Activated T-helper 2 cell treated with anti-CD3 and anti-CD28 coated beads, Interferon-gamma antibody, Interleukin-2, Interleukin-4, amounts not matched to agents 10 μg/mL and 5 μg/mL and 100 μg/mL, durations not matched to agents 14 hours and 24 hours and 36 hours (primary cell): ENCODE results near the gene RNF5. TPM values are rescaled to one million over a fixed set of nuclear protein-coding genes. Genes with fewer than 3 reads are reported as not detected.
"Not testable (repeated sequence)": the region's sequence is repeated elsewhere in the genome, so short reads cannot be mapped to it uniquely, and the experiment has no call there.

Experiments
- DNase-seq: peaks from one replicate; pipeline ENCODE4 v3.0.0; 2021; ENCODE audit warnings: low spot score
- H3K27ac Mint-ChIP-seq: one replicate; pipeline ENCODE4 v1.8.0; 2021; ENCODE audit warnings: mixed read lengths
- H3K27me3 Mint-ChIP-seq: one replicate; pipeline ENCODE4 v1.8.0; 2021; ENCODE audit warnings: low read depth, mixed read lengths
- H3K36me3 Mint-ChIP-seq: one replicate; pipeline ENCODE4 v1.8.0; 2021; ENCODE audit warnings: low read depth, mixed read lengths
- H3K4me1 Mint-ChIP-seq: one replicate; pipeline ENCODE4 v1.8.0; 2021; ENCODE audit warnings: low read depth, mixed read lengths
- H3K4me3 Mint-ChIP-seq: one replicate; pipeline ENCODE4 v1.8.0; 2021; ENCODE audit warnings: low read depth, mild to moderate bottlenecking, moderate library complexity, mixed read lengths
- H3K9me3 Mint-ChIP-seq: one replicate; pipeline ENCODE4 v1.8.0; 2021; ENCODE audit warnings: mixed read lengths
- intact Hi-C: fragments of 100-400 bp; cut with micrococcal nuclease; formaldehyde crosslinking; loops from one replicate; pipeline ENCODE4 v1.15.1; 2023
- total RNA-seq: library from RNA; stranded (reverse); gene quantifications from 2 replicates; pipeline ENCODE4 v1.2.3, GENCODE V29; 2022

RNF5 gene
- total RNA-seq, 1 donor from 2014 or later, result 63.8 TPM

GRCh38 chr6:32190911-32191677, 12.9 kb downstream of the RNF5 start:
- H3K4me1 Mint-ChIP-seq, result peaks cover 53% of the 10 kb centered on the region
- peaks cover 52% of the 10 kb centered on the region for H3K36me3 Mint-ChIP-seq

GRCh38 chr6:32191696-32192607, 13.7 kb downstream of the RNF5 start:
- Mint-ChIP-seq H3K4me1 (peaks cover 49% of the 10 kb centered on the region), H3K27me3 (no peaks in the 10 kb centered on the region), H3K36me3 (peaks cover 43% of the 10 kb centered on the region), H3K27ac (peak overlapping the region; percentile 95), H3K4me3 (peak overlapping the region; percentile 97), H3K9me3 (no peaks in the 10 kb centered on the region)
- intact Hi-C loops, result loop anchor here (5.0 to 10.0 kb wide), 2 partner anchors 643 to 1010 kb away; partner anchors contain the start of genes HSD17B8, RXRB, SLC39A7 and TAP2
- DNase-seq, result no peak

More at GRCh38 chr6:32190911-32191677, 12.9 kb downstream of the RNF5 start:
- Mint-ChIP-seq H3K9me3 (no peaks in the 10 kb centered on the region), H3K4me3 (peak overlapping the region; percentile 97), H3K27ac (peak overlapping the region; percentile 95), H3K27me3 (no peaks in the 10 kb centered on the region)
- intact Hi-C loops, result loop anchor here (5.0 to 10.0 kb wide), 2 partner anchors 644 to 1011 kb away; partner anchors contain the start of genes HSD17B8, RXRB, SLC39A7 and TAP2
- DNase-seq, result no peak

GRCh38 chr6:32192608-32193039, 14.4 kb downstream of the RNF5 start, which contains the start of gene GPSM3:
GPSM3 (minus strand) TSS chr6:32192643; CDS start chr6:32192513, 130 bp downstream.
- Mint-ChIP-seq H3K4me3 (peak within 1 kb of the TSS; percentile 97), H3K4me1 (peaks cover 46% of the 10 kb centered on the region), H3K27me3 (no peaks in the 10 kb centered on the region), H3K36me3 (peaks cover 36% of the 10 kb centered on the region), H3K9me3 (no peaks in the 10 kb centered on the region), H3K27ac (peak within 1 kb of the TSS; percentile 95)
- peak; percentile 53 for DNase-seq
- intact Hi-C loops, result loop anchor here (5.0 to 10.0 kb wide), 2 partner anchors 642 to 1010 kb away; partner anchors contain the start of genes HSD17B8, RXRB, SLC39A7 and TAP2

- not testable (repeated sequence) for H3K27me3 Mint-ChIP-seq, H3K9me3 Mint-ChIP-seq, DNase-seq
- H3K4me1 Mint-ChIP-seq, result peaks cover 45% of the 10 kb centered on the region
- intact Hi-C loops, result loop anchor here (5.0 to 10.0 kb wide), 2 partner anchors 642 to 1009 kb away; partner anchors contain the start of genes HSD17B8, RXRB, SLC39A7 and TAP2
- peak overlapping the region; percentile 95 for H3K27ac Mint-ChIP-seq
- peak overlapping the region; percentile 97 for H3K4me3 Mint-ChIP-seq
- peaks cover 32% of the 10 kb centered on the region for H3K36me3 Mint-ChIP-seq
Measured at GRCh38 chr6:32193096-32193495, 14.9 kb downstream of the RNF5 start.

- Mint-ChIP-seq H3K36me3 (peaks cover 19% of the 10 kb centered on the region), H3K4me1 (peaks cover 33% of the 10 kb centered on the region), H3K27me3 (no peaks in the 10 kb centered on the region), H3K4me3 (peak overlapping the region; percentile 98), H3K27ac (peak overlapping the region; percentile 99), H3K9me3 (no peaks in the 10 kb centered on the region)
- intact Hi-C loops, result loop anchor here (2.0 to 10.0 kb wide), 3 partner anchors 640 to 1008 kb away; partner anchors contain the start of genes HSD17B8, RXRB, SLC39A7 and TAP2
- no peak for DNase-seq
Measured at GRCh38 chr6:32194388-32194787, 16.2 kb downstream of the RNF5 start.

GRCh38 chr6:32194825-32195651, 16.8 kb downstream of the RNF5 start:
- peaks cover 18% of the 10 kb centered on the region for H3K36me3 Mint-ChIP-seq
- intact Hi-C loops, result loop anchor here (1.0 to 10.0 kb wide), 6 partner anchors 17 to 1502 kb away; partner anchors contain the start of genes ATF6B, HSD17B8, RNF5 and RXRB
- no peaks in the 10 kb centered on the region for H3K27me3 Mint-ChIP-seq
- H3K4me1 Mint-ChIP-seq, result peaks cover 33% of the 10 kb centered on the region
- peak overlapping the region; percentile 99 for H3K27ac Mint-ChIP-seq
- peak; percentile 40 for DNase-seq
- H3K4me3 Mint-ChIP-seq, result peak overlapping the region; percentile 98
- no peaks in the 10 kb centered on the region for H3K9me3 Mint-ChIP-seq

GRCh38 chr6:32195652-32195901, 17.4 kb downstream of the RNF5 start:
- H3K27ac Mint-ChIP-seq, result peak overlapping the region; percentile 99
- intact Hi-C loops, result loop anchor here (1.0 to 10.0 kb wide), 5 partner anchors 17 to 1502 kb away; partner anchors contain the start of genes ATF6B, RNF5 and TAP2
- peaks cover 33% of the 10 kb centered on the region for H3K4me1 Mint-ChIP-seq
- peaks cover 13% of the 10 kb centered on the region for H3K36me3 Mint-ChIP-seq
- DNase-seq, result peak; percentile 100
- no peaks in the 10 kb centered on the region for H3K27me3 Mint-ChIP-seq
- H3K4me3 Mint-ChIP-seq, result peak overlapping the region; percentile 98
- no peaks in the 10 kb centered on the region for H3K9me3 Mint-ChIP-seq

- intact Hi-C loops, result loop anchor here (1.0 to 10.0 kb wide), 5 partner anchors 18 to 1501 kb away; partner anchors contain the start of genes ATF6B, RNF5 and TAP2
- no peaks in the 10 kb centered on the region for H3K27me3 Mint-ChIP-seq
- no peaks in the 10 kb centered on the region for H3K9me3 Mint-ChIP-seq
- peak overlapping the region; percentile 99 for H3K27ac Mint-ChIP-seq
- peak overlapping the region; percentile 98 for H3K4me3 Mint-ChIP-seq
- peaks cover 31% of the 10 kb centered on the region for H3K4me1 Mint-ChIP-seq
- peaks cover 10% of the 10 kb centered on the region for H3K36me3 Mint-ChIP-seq
- DNase-seq, result peak; percentile 46
Measured at GRCh38 chr6:32195902-32196681, 17.9 kb downstream of the RNF5 start.

GRCh38 chr6:32196682-32197616, 18.7 kb downstream of the RNF5 start:
- peak overlapping the region; percentile 99 for H3K27ac Mint-ChIP-seq
- peaks cover 2% of the 10 kb centered on the region for H3K36me3 Mint-ChIP-seq
- intact Hi-C loops, result loop anchor here (5.0 to 10.0 kb wide), 2 partner anchors 638 to 1500 kb away; partner anchors contain the start of gene TAP2
- no peak for DNase-seq
- H3K27me3 Mint-ChIP-seq, result no peaks in the 10 kb centered on the region
- peak overlapping the region; percentile 98 for H3K4me3 Mint-ChIP-seq
- no peaks in the 10 kb centered on the region for H3K9me3 Mint-ChIP-seq
- H3K4me1 Mint-ChIP-seq, result peaks cover 25% of the 10 kb centered on the region

GRCh38 chr6:32198345-32198696, 20.1 kb downstream of the RNF5 start:
- no peak overlapping the region for H3K27ac Mint-ChIP-seq
- H3K4me3 Mint-ChIP-seq, result no peak overlapping the region
- DNase-seq, result no peak
- intact Hi-C loops, result loop anchor here (5.0 to 10.0 kb wide), 2 partner anchors 636 to 1499 kb away; partner anchors contain the start of gene TAP2
- H3K4me1 Mint-ChIP-seq, result peaks cover 24% of the 10 kb centered on the region
- no peaks in the 10 kb centered on the region for H3K27me3 Mint-ChIP-seq
- H3K36me3 Mint-ChIP-seq, result no peaks in the 10 kb centered on the region
- H3K9me3 Mint-ChIP-seq, result no peaks in the 10 kb centered on the region
